ENCODE data around the gene SPART. TPM values are rescaled to one million over a fixed set of nuclear protein-coding genes. Genes with fewer than 3 reads are reported as not detected.

Gene SPART
- total and polyA plus RNA-seq, 8 donors = 59.1 to 111 (median 91.9) TPM

DNA sequence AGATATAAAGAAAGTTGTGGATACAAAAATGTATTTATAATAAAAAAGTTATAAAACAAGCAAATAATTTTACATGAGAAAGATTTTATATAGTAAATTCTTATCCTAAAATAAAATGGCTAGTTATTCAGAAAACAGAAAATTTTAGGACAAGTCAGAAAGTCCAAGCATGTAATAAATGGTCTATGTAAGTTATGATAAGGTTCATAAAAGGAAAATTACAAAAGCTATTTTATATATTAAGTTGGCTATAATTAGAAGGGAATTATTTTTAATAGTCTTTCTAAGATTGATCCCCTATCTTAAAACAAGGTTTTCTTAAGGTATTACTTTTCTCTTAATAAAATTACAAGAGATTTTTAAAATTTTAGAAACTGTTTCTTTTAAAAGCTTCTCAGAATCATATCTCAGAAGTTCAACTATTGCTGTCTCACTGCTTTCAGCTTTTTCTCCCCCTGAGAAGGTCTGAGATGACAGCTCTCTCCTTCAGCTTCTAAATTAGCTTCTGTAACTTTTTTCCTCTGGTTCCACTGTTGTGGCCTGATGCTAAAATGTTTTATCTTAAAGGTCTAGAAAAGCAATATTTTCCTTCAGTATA, 57.3 kb downstream of the SPART start:
- Histone ChIP-seq H3K4me3 (no peak overlapping the region), H3K36me3 (no peaks in the 10 kb centered on the region), H3K9me3 (peaks cover 0 to 25% of the 10 kb centered on the region in 2 donors), H3K27ac (no peak overlapping the region), H3K27me3 (no peaks in the 10 kb centered on the region), H3K4me1 (no peaks in the 10 kb centered on the region)
- TF ChIP-seq CTCF (IDR thresholded peaks at IDR 0.05) = no peak
- intact Hi-C loops (cut with DNase I) = no loop called here
- no peak for DNase-seq
- no peak for ATAC-seq

GRCh38 chr13:36286006-36286405, 60.2 kb downstream of the SPART start:
- no peak for ATAC-seq

GRCh38 chr13:36282821-36283432, 63.3 kb downstream of the SPART start:
- intact Hi-C loops (cut with DNase I) = no loop called here
- H3K27ac ChIP-seq = no peak overlapping the region
- H3K27me3 ChIP-seq = no peaks in the 10 kb centered on the region
- ATAC-seq (peak; percentile 81), DNase-seq (peak in 2 of 4 donors; percentile 36 to 58)
- peak; percentile 70 to 71 for TF ChIP-seq CTCF (IDR thresholded peaks at IDR 0.05)
- H3K9me3 ChIP-seq = peaks cover 0 to 2% of the 10 kb centered on the region in 2 donors
- no peak overlapping the region for H3K4me3 ChIP-seq
- H3K36me3 ChIP-seq = no peaks in the 10 kb centered on the region
- H3K4me1 ChIP-seq = no peaks in the 10 kb centered on the region

More at GRCh38 chr13:36286006-36286405, 60.2 kb downstream of the SPART start:
- DNase-seq = no peak
- Histone ChIP-seq H3K4me3 (no peak overlapping the region), H3K27me3 (no peaks in the 10 kb centered on the region), H3K4me1 (no peaks in the 10 kb centered on the region), H3K36me3 (no peaks in the 10 kb centered on the region), H3K9me3 (peaks cover 0 to 25% of the 10 kb centered on the region in 2 donors), H3K27ac (no peak overlapping the region)
- no peak for TF ChIP-seq CTCF (IDR thresholded peaks at IDR 0.05)
- intact Hi-C loops (cut with DNase I) = no loop called here

DNA sequence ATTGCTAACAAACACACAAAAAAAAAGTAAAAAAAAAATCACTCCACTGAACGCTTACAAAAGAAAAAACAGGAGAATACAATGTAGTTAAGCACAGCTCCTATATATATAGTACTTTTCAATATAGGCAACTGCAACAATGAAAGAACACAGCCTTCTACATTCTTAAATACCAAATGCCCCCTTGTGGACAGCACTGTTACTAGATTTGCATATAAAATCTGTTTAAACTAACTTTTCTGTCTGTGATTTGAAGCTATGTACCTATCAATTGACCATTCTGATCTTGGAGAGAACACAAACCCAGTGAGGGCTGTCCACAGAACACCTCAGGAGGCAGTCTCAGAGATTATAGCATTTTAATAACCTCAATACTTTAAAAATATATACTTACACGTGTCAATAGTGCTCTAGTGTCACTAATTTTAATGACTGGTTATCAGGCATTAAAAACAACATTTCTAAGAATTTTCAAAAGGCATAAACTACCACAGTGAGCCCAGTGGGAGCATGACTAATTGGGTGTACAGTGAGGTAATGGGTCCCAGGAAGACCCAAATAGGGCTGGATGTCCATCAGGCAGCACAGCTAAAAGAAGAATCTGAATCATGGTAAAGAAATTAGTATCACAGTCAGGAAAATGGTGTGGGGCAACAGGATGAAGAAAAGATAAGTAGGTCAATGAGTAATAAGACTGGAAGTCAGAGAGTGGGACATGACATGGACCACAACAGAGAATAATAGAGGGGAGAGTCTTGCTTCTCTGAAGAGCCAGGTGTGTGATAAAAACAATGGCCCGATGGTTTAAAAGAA, 70.8 kb downstream of the SPART start:
- DNase-seq (peak in 2 of 4 donors; percentile 42 to 74), ATAC-seq (peak; percentile 91)
- Histone ChIP-seq H3K9me3 (no peaks in the 10 kb centered on the region), H3K4me1 (no peaks in the 10 kb centered on the region), H3K36me3 (no peaks in the 10 kb centered on the region), H3K27me3 (no peaks in the 10 kb centered on the region), H3K4me3 (no peak overlapping the region), H3K27ac (no peak overlapping the region)
- intact Hi-C loops (cut with DNase I) = no loop called here
- TF ChIP-seq CTCF (IDR thresholded peaks at IDR 0.05) = peak; percentile 28 to 44

DNA sequence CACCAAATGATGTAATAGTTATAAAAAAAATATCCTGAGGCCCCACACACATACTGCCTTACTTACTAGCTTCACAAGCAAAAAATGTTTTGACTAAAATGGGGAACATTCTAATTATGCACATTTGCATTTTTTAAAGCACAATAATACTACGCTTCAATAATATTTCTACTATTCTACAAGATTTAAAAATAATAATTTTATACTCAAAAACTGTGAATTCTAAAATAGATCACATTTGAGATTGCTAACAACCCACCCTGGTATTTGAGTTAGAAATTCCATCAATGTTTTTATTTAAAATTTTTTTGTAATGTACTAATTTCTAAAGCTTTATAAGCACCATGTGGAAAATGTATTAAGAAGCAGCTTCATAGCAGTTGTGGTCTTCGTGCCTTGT, 72.8 kb downstream of the SPART start:
- DNase-seq (no peak), ATAC-seq (no peak)
- intact Hi-C loops (cut with DNase I) = loop anchor here in 1 of 2 donors (5.0 kb wide), 1 partner anchor 296 kb away; no protein-coding TSS in a partner anchor
- Histone ChIP-seq H3K36me3 (no peaks in the 10 kb centered on the region), H3K27ac (no peak overlapping the region), H3K4me1 (no peaks in the 10 kb centered on the region), H3K27me3 (no peaks in the 10 kb centered on the region), H3K9me3 (no peaks in the 10 kb centered on the region), H3K4me3 (no peak overlapping the region)
- TF ChIP-seq CTCF (IDR thresholded peaks at IDR 0.05) = no peak
